ENCODE data around the gene NXPH1.

- no peak for TF ChIP-seq CTCF (IDR thresholded peaks at IDR 0.05)
- no peak for TF ChIP-seq POLR2A (IDR thresholded peaks at IDR 0.05)
Measured at GRCh38 chr7:8387551-8388256, 45.7 kb upstream of the NXPH1 start.

Measured in testis (tissue), 2 donors.